HG03060 (cell line): Measurements from ENCODE around the gene MAFF.
"Not testable (repeated sequence)": the region's sequence is repeated elsewhere in the genome, so short reads cannot be mapped to it uniquely, and the experiment has no call there.

Experiments used
- ATAC-seq: cut with Tn5 transposase; IDR thresholded peaks from one replicate; pipeline ENCODE4 v1.9.1; 2021; ENCODE audit warnings: low read depth, moderate number of reproducible peaks; ENCODE audit not compliant: unreplicated experiment

Gene MAFF

DNA sequence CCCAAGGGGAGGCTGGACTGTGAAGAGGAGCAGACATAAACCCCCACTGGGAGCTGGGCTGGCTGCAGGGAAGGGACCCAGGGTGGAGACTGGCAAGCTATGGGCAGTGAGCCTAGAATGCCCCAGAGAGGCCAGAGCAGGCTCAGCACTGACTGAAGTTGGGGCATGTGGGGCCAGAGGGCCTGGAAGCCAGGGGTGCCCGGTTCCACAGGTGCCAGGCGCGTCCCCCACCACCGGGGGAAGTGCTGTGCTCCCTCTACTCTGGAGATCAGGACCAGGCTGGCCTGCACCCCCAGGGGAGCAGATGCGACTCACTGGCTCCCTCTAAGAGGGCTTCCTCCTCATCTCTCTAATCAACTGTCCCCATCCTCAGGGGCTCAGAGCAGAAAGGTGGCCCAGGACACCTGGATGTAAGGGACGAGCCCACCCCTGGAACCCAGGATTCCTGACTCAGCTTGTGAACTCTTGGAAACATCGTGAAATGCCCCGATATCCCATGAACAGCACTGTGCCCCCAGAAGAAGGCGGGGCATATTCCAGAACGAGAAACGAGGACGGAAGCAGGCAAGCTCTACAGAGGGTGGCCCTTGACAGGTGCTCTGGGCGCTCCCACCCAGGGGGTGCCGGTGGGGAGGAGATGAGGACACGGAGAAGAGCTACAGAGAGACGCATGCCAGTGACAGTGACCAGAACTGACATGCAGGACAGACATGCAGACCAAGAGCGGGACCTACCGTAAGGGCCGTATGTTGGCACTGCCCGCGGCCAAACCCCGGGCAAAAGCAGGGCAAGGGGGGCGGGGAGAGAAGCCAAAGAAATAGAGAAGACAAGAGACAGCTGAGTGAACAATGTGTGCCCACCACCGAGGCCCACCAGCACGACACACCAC, 20.4 kb downstream of the MAFF start:
- ATAC-seq, result no peak

- ATAC-seq, result no peak
These were observed 21.0 kb downstream of the MAFF start for GRCh38 chr22:38222797-38223119.

- ATAC-seq, result no peak
These were observed 21.6 kb downstream of the MAFF start for GRCh38 chr22:38223289-38223960.

GRCh38 chr22:38226853-38227649, 25.3 kb downstream of the MAFF start:
- no peak for ATAC-seq

GRCh38 chr22:38228326-38228872, 26.6 kb downstream of the MAFF start:
- ATAC-seq, result no peak

GRCh38 chr22:38228873-38229740, 27.3 kb downstream of the MAFF start:
- ATAC-seq, result no peak

DNA sequence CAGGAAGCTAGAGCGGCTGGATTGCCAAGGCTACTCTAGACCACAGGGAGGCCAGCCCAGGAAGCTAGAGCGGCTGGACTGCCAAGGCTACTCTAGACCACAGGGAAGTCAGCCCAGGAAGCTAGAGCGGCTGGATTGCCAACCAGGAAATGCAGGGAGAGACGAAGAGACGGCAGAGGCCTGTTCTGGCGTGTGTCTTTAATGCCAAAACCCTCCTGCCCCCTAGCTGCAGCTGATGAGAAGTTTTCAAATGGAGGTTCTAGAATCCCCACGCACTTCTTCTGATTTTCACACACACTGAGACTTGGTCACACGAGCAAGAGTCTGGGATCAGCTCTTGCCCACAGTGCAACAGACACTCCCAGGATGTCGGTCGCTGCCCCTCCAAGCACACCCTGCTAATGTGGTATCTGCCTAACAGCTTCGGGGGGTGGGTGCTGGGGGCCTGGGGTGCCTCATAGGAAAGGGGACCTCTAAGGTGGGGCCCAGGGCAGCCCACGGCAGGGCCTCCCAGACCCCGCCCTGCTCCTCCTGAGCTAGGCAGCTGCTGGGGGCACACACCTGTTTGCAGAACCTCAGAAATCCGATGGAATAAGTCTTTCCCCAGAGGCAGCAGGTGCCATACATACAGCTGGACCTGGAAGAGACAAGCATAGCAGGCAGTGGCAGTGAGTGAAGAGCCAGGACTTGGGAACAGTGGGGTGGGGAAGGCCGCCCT, 28.5 kb downstream of the MAFF start:
- ATAC-seq, result no peak

DNA sequence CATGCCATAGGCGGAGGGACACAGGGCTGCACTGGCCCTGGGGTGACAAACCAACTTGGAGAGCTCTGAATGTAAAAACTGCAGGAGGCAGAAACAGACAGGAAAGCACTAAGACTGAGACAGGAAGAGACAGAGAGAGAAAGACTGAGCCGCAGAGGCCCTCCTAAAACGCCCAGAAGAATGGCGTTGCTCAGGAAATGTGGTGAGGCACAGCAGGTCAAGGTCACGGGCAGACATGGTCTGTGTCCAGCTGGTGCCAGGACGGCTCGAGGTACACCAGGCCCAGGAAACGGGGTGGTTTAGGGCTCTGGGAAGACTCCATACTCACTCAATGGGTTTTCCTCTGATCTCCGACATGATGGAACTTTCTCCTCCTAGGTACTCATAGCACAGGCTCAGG, 29.1 kb downstream of the MAFF start:
- no peak for ATAC-seq

DNA sequence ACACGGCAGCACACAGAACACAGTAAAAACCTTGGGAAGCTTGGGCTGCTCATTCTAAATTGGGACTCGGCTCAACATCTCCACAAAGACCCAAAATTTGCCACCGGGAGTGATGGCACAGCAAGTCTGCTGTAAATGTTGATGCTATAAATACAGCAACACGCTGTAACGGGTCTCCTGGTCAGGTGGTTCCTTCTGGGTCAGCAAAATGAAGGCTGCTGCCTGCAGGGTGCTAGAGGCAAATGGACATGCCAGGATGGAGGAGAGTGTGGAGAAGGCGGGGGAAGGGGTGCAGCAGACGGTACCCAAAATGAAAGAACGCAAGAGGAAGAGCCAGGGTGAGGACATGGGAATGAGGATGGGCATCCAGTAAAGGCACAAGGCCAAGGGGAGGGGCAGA, 30.4 kb downstream of the MAFF start:
- ATAC-seq, result no peak

- no peak for ATAC-seq
These were observed 31.6 kb downstream of the MAFF start for GRCh38 chr22:38233427-38233826.

- not testable (repeated sequence) for ATAC-seq
These were observed 32.1 kb downstream of the MAFF start for GRCh38 chr22:38233856-38234255.

GRCh38 chr22:38235240-38235850, 33.6 kb downstream of the MAFF start:
- ATAC-seq, result no peak

- no peak for ATAC-seq
These were observed 35.0 kb downstream of the MAFF start for GRCh38 chr22:38236786-38237185.

- no peak for ATAC-seq
These were observed 36.8 kb downstream of the MAFF start for GRCh38 chr22:38238519-38239071.

GRCh38 chr22:38239101-38239761, 37.4 kb downstream of the MAFF start:
- no peak for ATAC-seq

DNA sequence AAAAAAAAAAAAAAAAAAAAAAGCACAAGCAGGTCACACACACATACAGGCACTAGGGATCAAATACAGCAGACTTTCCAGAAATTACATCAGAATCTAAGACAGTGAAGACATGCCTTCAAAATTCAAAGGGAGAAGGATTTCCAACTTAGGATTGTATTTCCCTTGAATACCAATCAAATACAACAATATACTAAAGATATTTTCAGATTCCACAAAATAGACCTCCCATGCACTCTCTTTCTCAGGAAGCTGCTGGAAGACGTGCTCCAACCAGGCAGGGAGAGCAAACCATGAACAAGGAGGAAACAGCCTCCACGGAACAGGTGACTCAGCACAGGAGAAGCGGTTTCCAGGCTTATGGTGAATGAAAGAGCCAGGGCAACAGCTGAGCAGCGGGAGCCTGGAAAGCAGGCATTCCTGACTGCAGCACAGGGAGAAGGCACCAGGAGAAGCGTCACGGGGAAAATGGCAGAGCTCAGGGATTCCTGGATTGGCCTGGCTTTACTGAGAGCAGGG, 39.0 kb downstream of the MAFF start:
- no peak for ATAC-seq

DNA sequence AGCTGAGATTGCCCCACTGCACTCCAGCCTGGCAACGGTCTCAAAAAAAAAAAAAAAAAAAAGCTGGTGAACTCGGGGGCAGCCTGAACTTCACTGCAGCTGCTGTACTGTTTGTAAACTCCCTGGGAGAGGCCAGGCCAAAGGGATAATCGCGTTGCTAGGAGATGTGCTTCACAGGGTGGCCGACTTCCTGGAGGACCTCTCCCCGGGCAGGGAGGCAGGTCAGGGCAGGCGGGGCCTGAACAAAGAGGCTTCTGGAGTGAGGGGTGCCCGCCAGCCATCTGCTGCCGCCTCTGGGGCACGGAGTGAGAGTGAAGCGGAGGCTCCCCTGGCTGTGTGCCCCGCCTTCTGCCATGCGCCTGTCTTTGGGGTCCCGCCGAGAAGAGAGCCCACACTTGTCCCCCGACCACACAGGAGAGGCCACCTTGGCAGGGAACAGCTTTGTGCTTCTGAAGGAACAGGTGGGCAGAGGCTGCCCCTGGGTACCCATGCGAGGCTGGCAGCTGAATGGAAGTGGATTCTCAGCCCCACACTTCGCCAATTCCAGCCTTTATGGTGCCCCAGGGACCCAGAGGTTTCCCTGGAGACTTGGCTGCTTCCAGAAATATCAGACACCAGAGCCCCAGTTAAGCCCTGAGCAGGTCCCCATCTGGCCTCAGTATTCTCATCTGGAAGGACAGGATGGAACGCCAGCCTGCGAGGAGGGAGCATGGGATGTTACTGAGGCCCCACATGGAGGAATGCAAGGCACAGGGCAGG, 41.4 kb downstream of the MAFF start:
- no peak for ATAC-seq
